Measurements from ENCODE around the gene IGFALS.

The IGFALS gene

GRCh38 chr16:1820096-1820945 lies 26.8 kb upstream of the IGFALS start:
- TF ChIP-seq ISL1 (CRISPR knock-in tag; IDR thresholded peaks at IDR 0.05) (no peak), POU6F1 (CRISPR knock-in tag; IDR thresholded peaks at IDR 0.05; ENCODE audit: borderline replicate concordance, low read depth) (no peak), SNAI2 (CRISPR knock-in tag; IDR thresholded peaks at IDR 0.05) (no peak), OSR1 (CRISPR knock-in tag; IDR thresholded peaks at IDR 0.05) (no peak), PATZ1 (CRISPR knock-in tag; IDR thresholded peaks at IDR 0.05; ENCODE audit: borderline replicate concordance) (no peak), CSDC2 (CRISPR knock-in tag; IDR thresholded peaks at IDR 0.05) (no peak), CREB5 (CRISPR knock-in tag; IDR thresholded peaks at IDR 0.05; ENCODE audit: low read depth) (no peak), ARNTL (CRISPR knock-in tag; IDR thresholded peaks at IDR 0.05; ENCODE audit: borderline replicate concordance, low read depth) (no peak), ZNF8 (CRISPR knock-in tag; IDR thresholded peaks at IDR 0.05) (no peak), ESRRG (CRISPR knock-in tag; IDR thresholded peaks at IDR 0.05) (no peak), TCF4 (CRISPR knock-in tag; IDR thresholded peaks at IDR 0.05; ENCODE audit: borderline replicate concordance) (no peak), ZFP30 (CRISPR knock-in tag; IDR thresholded peaks at IDR 0.05) (no peak), BACH2 (CRISPR knock-in tag; IDR thresholded peaks at IDR 0.05; ENCODE audit: borderline replicate concordance) (no peak), RARB (CRISPR knock-in tag; IDR thresholded peaks at IDR 0.05) (no peak), ZFP3 (CRISPR knock-in tag; IDR thresholded peaks at IDR 0.05) (no peak), TOX (CRISPR knock-in tag; IDR thresholded peaks at IDR 0.05; ENCODE audit: borderline replicate concordance) (no peak), ZNF565 (CRISPR knock-in tag; conservative IDR thresholded peaks at IDR 0.05; ENCODE audit: low read depth) (no peak)
- ATAC-seq, result no peak

- no peak for ATAC-seq
- TF ChIP-seq TCF4 (CRISPR knock-in tag; IDR thresholded peaks at IDR 0.05; ENCODE audit: borderline replicate concordance) (no peak), ZNF8 (CRISPR knock-in tag; IDR thresholded peaks at IDR 0.05) (no peak), ARNTL (CRISPR knock-in tag; IDR thresholded peaks at IDR 0.05; ENCODE audit: borderline replicate concordance, low read depth) (no peak), OSR1 (CRISPR knock-in tag; IDR thresholded peaks at IDR 0.05) (no peak), TSHZ2 (CRISPR knock-in tag; IDR thresholded peaks at IDR 0.05) (no peak), RARB (CRISPR knock-in tag; IDR thresholded peaks at IDR 0.05) (no peak), ZC3H10 (CRISPR knock-in tag; IDR thresholded peaks at IDR 0.05) (no peak), TOX (CRISPR knock-in tag; IDR thresholded peaks at IDR 0.05; ENCODE audit: borderline replicate concordance) (no peak), PATZ1 (CRISPR knock-in tag; IDR thresholded peaks at IDR 0.05; ENCODE audit: borderline replicate concordance) (no peak), SNAI2 (CRISPR knock-in tag; IDR thresholded peaks at IDR 0.05) (no peak), ZNF565 (CRISPR knock-in tag; conservative IDR thresholded peaks at IDR 0.05; ENCODE audit: low read depth) (no peak), POU6F1 (CRISPR knock-in tag; IDR thresholded peaks at IDR 0.05; ENCODE audit: borderline replicate concordance, low read depth) (no peak)
Measured at GRCh38 chr16:1819611-1820010, 26.1 kb upstream of the IGFALS start.
